Measurements from ENCODE around the gene AQP5.

- TF ChIP-seq ATF3 (IDR thresholded peaks at IDR 0.05; ENCODE audit: insufficient read depth, low read depth, low read length) (no peak), SIX5 (IDR thresholded peaks at IDR 0.05; ENCODE audit: low read depth, low read length) (no peak), ZNF274 (IDR thresholded peaks at IDR 0.05; ENCODE audit: borderline replicate concordance, extremely low read depth, low read length) (no peak), USF2 (IDR thresholded peaks at IDR 0.05; ENCODE audit: low read length) (no peak), MAX (IDR thresholded peaks at IDR 0.05) (no peak), CTCF (IDR thresholded peaks at IDR 0.05; ENCODE audit: control extremely low read depth in 1 of 3, insufficient read depth in 1 of 3, low read depth in 1 of 3, low read length in 3 of 3) (no peak), HDAC6 (IDR thresholded peaks at IDR 0.05; ENCODE audit: low read depth, low read length) (no peak), MAFK (IDR thresholded peaks at IDR 0.05; ENCODE audit: low read depth, low read length) (no peak), CHD7 (IDR thresholded peaks at IDR 0.05; ENCODE audit: insufficient replicate concordance, low read length) (no peak), CHD1 (IDR thresholded peaks at IDR 0.05; ENCODE audit: low read depth, low read length) (no peak), SUZ12 (IDR thresholded peaks at IDR 0.05; ENCODE audit: low read length) (no peak), POLR2A (IDR thresholded peaks at IDR 0.05; ENCODE audit: control extremely low read depth in 1 of 2, low read depth in 2 of 2, low read length in 2 of 2) (no peak)
Measured at GRCh38 chr12:49949866-49950265, 11.8 kb upstream of the AQP5 start.

All from H1 (cell line).